ENCODE data around the gene NAT14. TPM values are rescaled to one million over a fixed set of nuclear protein-coding genes. Genes with fewer than 3 reads are reported as not detected.
A peak's percentile ranks its signal among the peaks of the same experiment; 100 is the strongest.

Gene NAT14
- total and polyA plus RNA-seq, 2 of the 8 experiments (the other 6 are each of a cell fraction or from before 2014, with no cell fraction given), result 47.1 to 71.2 TPM

- TF ChIP-seq CHD7 (IDR thresholded peaks at IDR 0.05; ENCODE audit: insufficient replicate concordance, low read length), result no peak
- TF ChIP-seq SP2 (IDR thresholded peaks at IDR 0.05; ENCODE audit: low read length), result no peak
- TF ChIP-seq SAP30 (IDR thresholded peaks at IDR 0.05; ENCODE audit: insufficient read depth, insufficient replicate concordance, low read length), result no peak
- TF ChIP-seq RNF2 (IDR thresholded peaks at IDR 0.05; ENCODE audit: borderline replicate concordance, low read depth, low read length, missing control alignments, poor library complexity, severe bottlenecking), result peak; percentile 44
- TF ChIP-seq SIRT6 (IDR thresholded peaks at IDR 0.05; ENCODE audit: low read length), result no peak
- no peak for TF ChIP-seq TAF7 (optimal IDR thresholded peaks at IDR 0.05; ENCODE audit: borderline replicate concordance, low read depth, low read length)
- no peak for TF ChIP-seq CEBPB (IDR thresholded peaks at IDR 0.05; ENCODE audit: low read depth, low read length)
- TF ChIP-seq SP4 (IDR thresholded peaks at IDR 0.05; ENCODE audit: low read length), result no peak
- no peak for TF ChIP-seq BACH1 (IDR thresholded peaks at IDR 0.05; ENCODE audit: low read length)
- TF ChIP-seq GABPA (IDR thresholded peaks at IDR 0.05; ENCODE audit: borderline replicate concordance, insufficient read depth, low read length), result no peak
- peak; percentile 56; the same call in 1 of the 2 replicates for TF ChIP-seq SRF (IDR thresholded peaks at IDR 0.05; ENCODE audit: low read depth, low read length)
Observed at GRCh38 chr19:55476100-55476775, 8.8 kb upstream of the NAT14 start, which contains the start of gene ZNF628 (continued).
